ENCODE results near the gene PRKCE. TPM values are rescaled to one million over a fixed set of nuclear protein-coding genes. Genes with fewer than 3 reads are reported as not detected.

PRKCE gene
- total RNA-seq, 1 experiment from 2014 or later, result 14.0 TPM

- Histone ChIP-seq H3K27ac (ENCODE audit: low read length) (no peak overlapping the region), H3K27me3 (ENCODE audit: control insufficient read depth, insufficient read depth, low read length) (no peaks in the 10 kb centered on the region), H3K4me3 (ENCODE audit: low read depth in 2 of 2, low read length in 2 of 2) (no peak overlapping the region), H3K9me3 (ENCODE audit: control insufficient read depth, insufficient read depth, low read depth, low read length) (no peaks in the 10 kb centered on the region), H3K4me1 (ENCODE audit: control insufficient read depth, insufficient read depth, low read length) (no peaks in the 10 kb centered on the region), H3K36me3 (ENCODE audit: control insufficient read depth, insufficient read depth, low read length) (no peaks in the 10 kb centered on the region)
- ChIA-PET POLR2A (no interaction called here), CTCF (no interaction called here)
- no peak for DNase-seq (ENCODE audit: low read depth, low spot score)
- no peak for ATAC-seq
- intact Hi-C loops (cut with micrococcal nuclease; ENCODE audit: unreplicated experiment), result no loop called here
- in situ Hi-C loops (cut with HindIII; ENCODE audit: low pct_unique_long_range_greater_than_20kb, low sequenced_read_pairs), result no loop called here
- TF ChIP-seq SIN3A (IDR thresholded peaks at IDR 0.05; ENCODE audit: borderline replicate concordance, insufficient read depth, low read depth, low read length), result no peak
- TF ChIP-seq POLR2AphosphoS5 (IDR thresholded peaks at IDR 0.05; ENCODE audit: low read depth, low read length), result no peak
- TF ChIP-seq TCF7L2 (IDR thresholded peaks at IDR 0.05; ENCODE audit: low read depth, low read length), result no peak
- TF ChIP-seq, protein P1, sequence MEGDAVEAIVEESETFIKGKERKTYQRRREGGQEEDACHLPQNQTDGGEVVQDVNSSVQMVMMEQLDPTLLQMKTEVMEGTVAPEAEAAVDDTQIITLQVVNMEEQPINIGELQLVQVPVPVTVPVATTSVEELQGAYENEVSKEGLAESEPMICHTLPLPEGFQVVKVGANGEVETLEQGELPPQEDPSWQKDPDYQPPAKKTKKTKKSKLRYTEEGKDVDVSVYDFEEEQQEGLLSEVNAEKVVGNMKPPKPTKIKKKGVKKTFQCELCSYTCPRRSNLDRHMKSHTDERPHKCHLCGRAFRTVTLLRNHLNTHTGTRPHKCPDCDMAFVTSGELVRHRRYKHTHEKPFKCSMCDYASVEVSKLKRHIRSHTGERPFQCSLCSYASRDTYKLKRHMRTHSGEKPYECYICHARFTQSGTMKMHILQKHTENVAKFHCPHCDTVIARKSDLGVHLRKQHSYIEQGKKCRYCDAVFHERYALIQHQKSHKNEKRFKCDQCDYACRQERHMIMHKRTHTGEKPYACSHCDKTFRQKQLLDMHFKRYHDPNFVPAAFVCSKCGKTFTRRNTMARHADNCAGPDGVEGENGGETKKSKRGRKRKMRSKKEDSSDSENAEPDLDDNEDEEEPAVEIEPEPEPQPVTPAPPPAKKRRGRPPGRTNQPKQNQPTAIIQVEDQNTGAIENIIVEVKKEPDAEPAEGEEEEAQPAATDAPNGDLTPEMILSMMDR (IDR thresholded peaks at IDR 0.05), result no peak
- TF ChIP-seq REST (IDR thresholded peaks at IDR 0.05; ENCODE audit: insufficient read depth in 1 of 2, low read depth in 2 of 2, low read length in 1 of 2), result no peak
- no TSS peak for BruUV-seq (replicated peaks)
Observed at GRCh38 chr2:45923701-45924100, 272.2 kb downstream of the PRKCE start.

DNA sequence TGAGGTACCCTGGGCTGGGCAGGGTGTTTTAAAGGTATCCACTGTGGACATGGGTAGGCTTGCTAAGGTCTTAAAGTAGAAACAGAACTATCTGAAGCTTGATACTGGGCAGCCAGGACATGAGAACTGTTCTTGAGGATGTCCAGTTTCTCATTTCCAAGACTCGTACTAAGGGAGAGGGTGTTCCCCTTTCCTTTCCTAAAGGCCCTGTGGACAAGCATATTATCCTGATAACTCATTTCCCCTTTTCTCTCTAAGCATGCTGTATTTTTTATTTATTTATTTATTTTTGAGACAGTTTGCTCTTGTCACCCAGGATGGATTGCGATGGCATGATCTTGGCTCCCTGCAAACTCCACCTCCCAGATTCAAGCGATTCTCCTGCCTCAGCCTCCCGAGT, 273.6 kb downstream of the PRKCE start:
- no peak for DNase-seq (ENCODE audit: low read depth, low spot score)

More for the DNA sequence above, 273.6 kb downstream of the PRKCE start:
- POLR2A ChIA-PET, result interaction anchor here (0.6 kb wide), 1 partner anchor 506 kb away, joined by 4 read pairs; no protein-coding TSS in a partner anchor
- no TSS peak for BruUV-seq (replicated peaks)
- CTCF ChIA-PET, result no interaction called here
- no peaks in the 10 kb centered on the region for H3K27me3 ChIP-seq (ENCODE audit: control insufficient read depth, insufficient read depth, low read length)
- intact Hi-C loops (cut with micrococcal nuclease; ENCODE audit: unreplicated experiment), result no loop called here
- no peak overlapping the region for H3K4me3 ChIP-seq (ENCODE audit: low read depth in 2 of 2, low read length in 2 of 2)
- in situ Hi-C loops (cut with HindIII; ENCODE audit: low pct_unique_long_range_greater_than_20kb, low sequenced_read_pairs), result no loop called here
- TF ChIP-seq SIN3A (IDR thresholded peaks at IDR 0.05; ENCODE audit: borderline replicate concordance, insufficient read depth, low read depth, low read length) (no peak), TCF7L2 (IDR thresholded peaks at IDR 0.05; ENCODE audit: low read depth, low read length) (no peak), POLR2AphosphoS5 (IDR thresholded peaks at IDR 0.05; ENCODE audit: low read depth, low read length) (no peak), REST (IDR thresholded peaks at IDR 0.05; ENCODE audit: insufficient read depth in 1 of 2, low read depth in 2 of 2, low read length in 1 of 2) (no peak)
- TF ChIP-seq, protein P1 (IDR thresholded peaks at IDR 0.05), result no peak
- H3K4me1 ChIP-seq (ENCODE audit: control insufficient read depth, insufficient read depth, low read length), result no peaks in the 10 kb centered on the region
- H3K27ac ChIP-seq (ENCODE audit: low read length), result no peak overlapping the region
- no peaks in the 10 kb centered on the region for H3K36me3 ChIP-seq (ENCODE audit: control insufficient read depth, insufficient read depth, low read length)
- H3K9me3 ChIP-seq (ENCODE audit: control insufficient read depth, insufficient read depth, low read depth, low read length), result no peaks in the 10 kb centered on the region
- no peak for ATAC-seq
